COLO668 (cell line): ENCODE data around the gene GDAP1L1.

ENCODE experiments used
- DNase-seq: peaks from one replicate; lab custom pipeline; 2025; ENCODE audit not compliant: unreplicated experiment; lab: John Stamatoyannopoulos, UW

GDAP1L1 gene

DNA sequence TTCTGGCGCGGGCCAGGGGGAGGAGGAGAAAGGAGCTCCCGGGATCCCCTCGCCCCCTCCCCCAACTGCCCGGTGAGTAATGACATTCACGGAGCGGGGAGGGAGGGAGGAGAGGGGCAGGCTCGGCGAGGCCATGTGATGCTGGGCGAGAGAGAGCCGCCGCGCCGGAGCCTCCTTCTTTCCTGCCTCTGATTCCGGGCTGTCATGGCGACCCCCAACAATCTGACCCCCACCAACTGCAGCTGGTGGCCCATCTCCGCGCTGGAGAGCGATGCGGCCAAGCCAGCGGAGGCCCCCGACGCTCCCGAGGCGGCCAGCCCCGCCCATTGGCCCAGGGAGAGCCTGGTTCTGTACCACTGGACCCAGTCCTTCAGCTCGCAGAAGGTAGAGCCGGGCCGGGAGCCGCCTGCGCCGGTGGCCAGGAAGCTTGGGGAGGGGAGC is at the start of gene GDAP1L1:
GDAP1L1 (plus strand) TSS at position 178 of the 441 bp plus-strand sequence; CDS start at position 205, 27 bp downstream.
- no peak for DNase-seq

GRCh38 chr20:44198872-44199271 is 48.2 kb upstream of the GDAP1L1 start:
- no peak for DNase-seq

GRCh38 chr20:44199877-44200276 is 47.2 kb upstream of the GDAP1L1 start:
- DNase-seq, result no peak

DNA sequence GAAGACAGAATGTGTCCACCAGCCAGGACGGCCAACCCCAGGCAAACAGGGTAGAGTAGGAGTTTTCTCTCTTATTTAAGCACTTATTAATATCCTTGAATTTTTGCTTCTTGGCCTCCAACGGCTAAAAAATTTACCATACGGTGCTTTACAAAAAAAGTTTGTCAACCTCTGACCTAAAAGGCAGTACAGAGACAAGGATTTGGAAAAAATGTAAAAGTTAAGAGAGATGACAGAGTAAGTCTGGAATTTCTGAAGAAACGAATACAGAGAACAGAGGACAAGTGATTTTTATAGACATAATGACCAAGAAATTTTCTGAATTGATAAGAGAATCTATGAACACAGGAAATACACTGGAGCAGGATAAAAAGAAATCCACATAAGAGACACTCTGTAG is 46.7 kb upstream of the GDAP1L1 start:
- no peak for DNase-seq

GRCh38 chr20:44200983-44201382 is 46.1 kb upstream of the GDAP1L1 start:
- no peak for DNase-seq

DNA sequence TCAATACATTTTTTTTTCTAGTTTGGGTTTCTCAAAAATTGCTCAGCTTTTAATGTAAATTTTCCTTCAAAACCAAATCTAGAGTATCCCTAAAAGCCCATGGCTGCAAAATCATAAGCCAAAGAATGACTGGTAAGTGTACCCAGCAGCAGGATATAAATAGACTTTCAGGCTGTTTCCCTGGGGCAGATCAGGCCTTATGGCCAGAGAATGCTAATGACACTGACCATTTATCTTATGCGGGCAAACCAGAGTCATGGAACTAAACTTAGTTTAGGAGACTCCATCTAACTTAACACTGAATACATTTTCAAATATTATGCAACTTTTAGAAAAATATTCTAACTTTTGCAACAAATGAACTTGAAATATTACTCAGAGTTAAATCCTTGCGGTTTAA is 43.9 kb upstream of the GDAP1L1 start:
- DNase-seq, result no peak

DNA sequence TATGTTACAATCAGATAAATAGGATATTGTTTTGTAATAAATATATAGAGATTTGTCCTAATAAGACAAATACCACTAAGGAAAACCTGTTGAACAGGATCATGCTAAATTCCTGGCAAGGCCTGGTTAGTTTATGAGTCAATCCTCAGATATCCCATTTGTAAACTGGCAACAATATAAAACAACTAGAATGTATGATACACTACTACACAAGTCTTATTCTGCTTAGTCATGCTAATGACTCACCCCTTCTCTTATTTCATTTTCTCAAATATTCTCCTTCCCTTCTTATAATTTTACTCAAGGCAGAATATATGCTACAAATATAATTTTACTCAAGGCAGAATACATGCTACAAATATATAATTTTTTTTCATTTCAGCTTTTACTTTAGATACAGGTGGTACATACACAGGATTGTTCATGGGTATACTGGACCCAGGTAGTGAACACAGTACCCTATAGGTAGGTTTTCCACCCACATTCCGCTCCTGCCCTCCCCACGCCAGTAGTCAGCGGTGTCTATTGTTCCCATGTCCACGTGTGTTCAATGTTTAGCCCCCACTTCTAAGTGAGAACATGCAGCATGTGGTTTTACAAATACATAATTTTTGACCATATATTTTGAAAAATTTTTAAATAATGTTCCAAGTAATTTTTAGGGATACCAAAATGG is 42.8 kb upstream of the GDAP1L1 start:
- DNase-seq, result no peak

DNA sequence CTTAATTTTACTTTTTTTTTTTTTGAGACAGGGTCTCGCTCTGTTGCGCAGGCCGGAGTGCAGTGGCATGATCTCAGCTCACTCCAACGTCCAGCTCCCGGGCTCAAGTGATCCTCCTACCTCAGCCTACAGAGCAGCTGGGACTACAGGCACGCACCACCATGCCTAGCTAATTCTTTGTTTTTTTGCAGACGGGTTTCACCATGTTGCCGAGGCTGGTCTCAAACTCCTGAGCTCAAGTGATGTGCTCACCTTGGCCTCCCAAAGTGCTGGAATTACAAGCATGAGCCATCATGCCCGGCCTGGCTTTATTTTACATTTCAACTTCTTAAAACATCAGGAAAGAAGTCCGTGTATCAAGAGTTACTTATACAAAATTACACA is 42.3 kb upstream of the GDAP1L1 start:
- no peak for DNase-seq

DNA sequence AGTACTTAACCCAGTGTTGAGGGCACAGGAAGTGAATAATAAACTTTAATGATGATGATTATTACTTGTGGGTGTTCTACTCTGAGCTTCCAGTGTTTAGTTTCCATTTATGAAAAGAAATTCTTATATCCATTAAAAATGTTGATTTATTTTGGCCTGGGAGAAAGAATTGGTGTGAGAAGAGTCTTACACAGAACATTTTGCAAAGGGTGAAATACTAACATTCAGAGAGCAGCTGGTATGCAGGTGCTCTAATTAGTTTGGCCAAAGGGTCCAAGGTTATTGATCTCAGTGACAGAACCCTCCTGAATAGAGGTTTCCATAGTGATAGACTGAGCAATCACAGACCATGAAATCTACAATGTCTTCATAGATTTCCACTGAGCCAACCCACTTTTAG is 41.0 kb upstream of the GDAP1L1 start:
- no peak for DNase-seq

DNA sequence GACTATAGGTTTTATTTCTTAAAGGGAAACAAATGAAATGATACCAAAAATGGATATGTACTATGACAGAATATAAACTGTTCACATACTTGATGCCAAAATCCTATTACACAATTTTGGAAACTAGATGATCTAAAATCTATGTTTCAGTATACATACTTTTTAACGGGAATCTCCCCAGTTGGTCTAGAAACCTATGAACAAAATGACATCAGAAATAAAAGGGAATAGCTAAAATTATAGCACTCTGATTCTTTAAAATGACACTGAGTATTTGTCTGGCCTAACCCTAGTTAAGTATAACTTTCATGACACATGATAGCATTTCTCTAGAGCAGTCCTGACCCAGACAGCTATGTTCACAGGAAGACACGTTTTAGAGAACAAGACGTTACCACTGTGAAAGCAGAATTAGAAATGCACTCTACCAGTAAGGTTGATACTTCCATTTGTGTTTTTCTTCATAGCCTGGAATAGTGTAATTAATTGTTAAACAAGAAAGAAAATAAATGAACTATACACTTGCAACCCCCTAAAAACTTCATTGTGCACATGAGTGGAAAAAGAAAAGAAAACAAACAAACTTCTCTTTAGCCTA is 39.9 kb upstream of the GDAP1L1 start:
- no peak for DNase-seq

DNA sequence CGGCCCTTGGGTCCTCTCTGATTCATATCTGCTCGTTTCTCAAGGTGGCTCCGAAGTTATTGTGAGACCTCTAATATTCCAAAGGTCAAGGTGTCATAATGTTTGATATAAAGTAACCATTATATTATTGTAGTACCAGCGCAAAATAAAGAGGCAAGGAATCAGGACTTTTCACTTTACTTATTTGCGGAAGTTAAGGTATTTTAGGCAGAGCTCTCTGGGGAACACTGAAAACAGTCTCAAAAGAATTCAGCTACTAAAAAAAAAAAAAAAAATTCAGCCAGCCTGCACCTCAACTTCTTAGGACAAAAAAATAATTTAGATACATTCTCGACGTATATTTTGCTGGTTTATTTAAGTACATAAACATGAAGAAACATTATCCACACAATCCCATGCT is 38.9 kb upstream of the GDAP1L1 start:
- no peak for DNase-seq

DNA sequence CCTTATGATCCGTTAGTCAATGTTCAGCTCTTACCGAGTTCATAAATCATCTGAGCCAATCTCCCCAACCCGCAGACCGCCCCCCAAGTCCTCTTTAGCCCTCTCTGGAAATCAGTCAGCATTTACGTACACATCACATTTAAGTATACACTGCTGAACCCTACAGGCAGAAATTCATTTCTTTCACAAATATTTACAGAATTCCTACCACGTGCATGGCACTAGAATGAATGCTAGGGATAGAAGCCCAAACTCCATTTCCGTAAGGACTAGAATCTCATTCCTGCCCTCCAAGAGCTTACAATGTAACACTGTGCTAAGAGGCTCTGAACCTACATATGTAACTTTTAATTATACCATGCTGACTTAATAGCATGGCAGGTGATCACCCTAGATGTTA is 38.3 kb upstream of the GDAP1L1 start:
- no peak for DNase-seq

DNA sequence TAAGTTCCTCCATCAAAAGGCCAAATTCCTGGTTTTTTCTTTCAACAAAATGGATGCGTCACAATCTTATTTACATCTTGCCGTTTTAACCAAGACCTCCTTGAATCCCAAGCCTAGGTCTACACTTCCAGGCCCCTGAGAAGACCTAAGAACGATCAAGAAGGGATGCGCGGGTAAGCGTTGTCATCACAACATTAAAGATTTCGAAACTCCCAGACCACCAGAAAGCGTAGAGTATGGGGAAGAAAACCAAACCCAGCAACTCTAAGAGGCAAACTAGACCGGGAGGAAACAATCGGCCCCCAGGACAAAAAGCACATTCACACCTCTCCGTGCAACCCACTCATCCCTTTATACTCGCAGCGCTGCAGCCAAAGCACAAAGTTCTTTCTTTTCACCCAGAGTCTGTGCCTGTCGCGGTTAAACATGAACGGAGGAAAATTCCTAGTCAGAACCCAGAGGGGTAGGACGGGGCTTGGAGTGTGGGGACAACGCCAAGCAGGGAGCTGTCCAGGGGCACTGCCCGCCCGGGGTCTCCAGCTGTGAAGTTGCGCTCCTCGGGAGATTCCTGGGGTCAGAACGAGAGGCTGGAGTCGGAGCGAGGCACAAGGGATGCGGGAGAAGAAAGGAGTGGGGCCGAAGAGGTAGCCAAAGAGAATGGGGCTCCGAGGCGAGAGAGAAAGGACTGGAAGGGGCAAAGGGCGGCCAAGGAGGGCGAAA is 37.3 kb upstream of the GDAP1L1 start:
- DNase-seq, result no peak

DNA sequence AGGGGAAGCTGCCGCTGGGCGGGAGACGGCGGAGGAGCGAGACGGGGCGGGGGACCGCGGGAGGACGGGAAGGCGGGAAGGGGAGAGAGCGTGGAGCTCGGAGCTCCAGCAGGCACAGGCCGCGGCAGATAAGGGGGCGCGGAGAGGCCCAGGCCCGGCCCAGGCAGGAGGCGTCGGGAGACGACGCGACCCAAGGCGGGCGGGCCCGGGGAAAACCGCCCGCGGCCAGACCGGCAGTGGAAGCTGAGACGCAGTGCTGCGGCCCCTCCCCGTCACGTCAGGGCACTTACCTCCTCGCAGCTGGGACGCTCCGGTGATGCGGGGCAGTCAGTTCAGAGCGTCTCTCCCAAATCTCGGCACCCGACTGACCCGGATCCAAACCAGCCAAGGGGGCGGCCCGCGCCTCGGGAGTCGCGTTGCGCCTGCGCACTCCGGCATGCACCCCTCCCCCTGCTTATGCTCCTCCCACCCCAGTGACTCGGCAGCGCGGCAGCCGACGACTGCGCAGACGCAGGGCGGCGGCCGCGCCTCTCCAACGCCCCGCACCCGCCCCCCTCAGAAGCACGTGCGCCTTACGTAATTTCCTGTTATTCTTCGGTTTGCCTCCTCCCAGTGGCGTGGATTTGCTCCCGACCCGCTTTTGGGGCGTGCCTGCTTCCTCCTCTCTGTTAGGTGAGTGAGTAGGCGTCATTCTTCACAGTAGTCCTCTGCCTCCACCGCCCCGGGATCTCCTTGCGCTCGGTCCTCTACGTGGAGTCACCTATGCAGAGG is 36.5 kb upstream of the GDAP1L1 start, which contains the start of gene OSER1:
OSER1 (minus strand) TSS at position 366 of the 771 bp plus-strand sequence. CDS start 3,814 bp downstream, outside the sequence.
- peak; percentile 98 for DNase-seq

- DNase-seq, result peak; percentile 33
These were observed 35.7 kb upstream of the GDAP1L1 start for GRCh38 chr20:44211177-44212039.

DNA sequence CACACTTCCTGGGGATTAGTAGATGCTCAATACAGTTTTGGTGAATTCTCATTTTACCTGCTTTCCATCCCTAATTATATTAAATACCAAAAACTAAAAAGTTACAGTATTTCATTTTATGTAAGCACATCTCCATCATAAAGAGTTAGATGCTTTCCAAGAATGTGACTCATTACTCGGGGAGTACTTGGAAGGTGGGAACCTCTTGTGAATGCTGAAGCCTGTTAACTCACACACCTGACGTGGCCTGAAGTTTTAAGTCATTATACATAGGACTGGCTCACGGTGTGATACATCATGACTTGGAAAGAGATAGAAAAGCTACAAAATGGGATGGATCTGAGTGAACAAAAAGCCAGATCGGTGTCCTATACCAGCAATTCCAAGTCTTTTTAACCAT is 34.3 kb upstream of the GDAP1L1 start:
- DNase-seq, result no peak

DNA sequence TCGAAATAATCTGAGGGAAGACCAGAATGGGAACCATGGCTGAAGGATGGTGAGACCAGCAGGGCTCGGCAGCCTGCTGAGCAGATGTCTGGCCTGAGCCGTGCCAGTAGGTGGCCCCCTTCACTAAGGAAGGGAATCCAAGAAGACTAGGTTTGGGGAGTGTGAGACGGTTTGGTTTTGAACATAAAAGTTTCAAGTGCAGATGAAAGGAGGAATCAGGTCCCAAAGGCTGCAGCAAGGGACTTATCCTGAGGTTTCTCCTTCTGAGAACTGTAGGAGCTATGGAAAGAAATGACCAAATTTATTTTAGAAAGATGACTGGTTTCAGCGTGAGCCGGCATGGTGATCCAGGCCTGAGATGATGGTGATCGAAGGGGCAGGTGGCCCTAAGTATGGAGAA is 32.0 kb upstream of the GDAP1L1 start:
- DNase-seq, result peak; percentile 65

- peak; percentile 73 for DNase-seq
These were observed 29.6 kb upstream of the GDAP1L1 start for GRCh38 chr20:44217342-44218092.

GRCh38 chr20:44218446-44218845 is 28.7 kb upstream of the GDAP1L1 start:
- DNase-seq, result no peak
